AG10803 (cell line): ENCODE data around the gene HMBS.

ENCODE experiments used
- DNase-seq: peaks from one replicate; pipeline ENCODE4 v3.0.0; 2010; ENCODE audit warnings: low read depth
- H3K4me3 ChIP-seq: 2 replicates; pipeline ENCODE4 v1.5.1; 2011; ENCODE audit warnings: mild to moderate bottlenecking, low read length, control low read depth
- CTCF ChIP-seq: conservative IDR thresholded peaks from 2 replicates; pipeline ENCODE4 v1.5.1; 2011; ENCODE audit warnings: mild to moderate bottlenecking, low read length, control low read depth, inconsistent platforms

The HMBS gene

DNA sequence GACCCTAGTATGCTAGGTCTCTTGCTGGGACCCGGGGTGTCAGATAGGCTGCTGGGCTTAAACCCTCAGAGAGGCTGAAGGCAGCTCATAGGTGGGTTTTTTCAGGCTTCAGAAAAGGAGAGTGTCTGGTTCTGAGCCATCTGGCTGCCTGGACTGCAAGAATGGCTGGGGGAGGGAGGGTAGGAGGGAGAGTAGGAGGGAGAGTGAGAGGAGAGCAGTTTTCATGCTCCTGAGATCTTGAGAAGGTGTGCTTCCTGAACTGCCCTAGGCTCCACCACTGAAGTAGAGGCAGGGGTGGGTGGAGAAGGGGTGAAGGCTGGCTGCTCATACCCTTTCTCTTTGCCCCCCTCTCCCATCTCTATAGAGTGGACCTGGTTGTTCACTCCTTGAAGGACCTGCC is 4.6 kb downstream of the HMBS start:
- no peak for DNase-seq
- no peak overlapping the region for H3K4me3 ChIP-seq
- TF ChIP-seq CTCF: no peak

DNA sequence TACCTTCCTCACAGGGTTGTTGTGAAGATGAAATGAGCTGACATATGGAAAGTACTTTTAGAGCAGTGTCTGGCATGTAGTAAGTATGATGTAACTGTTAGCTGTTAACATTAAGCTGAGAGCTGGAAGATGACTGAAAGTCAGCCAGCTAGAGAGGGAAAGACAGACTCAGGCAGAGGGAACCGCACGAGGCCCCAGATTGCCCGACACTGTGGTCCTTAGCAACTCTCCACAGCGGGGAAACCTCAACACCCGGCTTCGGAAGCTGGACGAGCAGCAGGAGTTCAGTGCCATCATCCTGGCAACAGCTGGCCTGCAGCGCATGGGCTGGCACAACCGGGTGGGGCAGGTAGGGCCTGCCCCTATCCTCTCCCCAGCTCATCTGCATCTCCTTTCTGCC is 6.5 kb downstream of the HMBS start:
- no peak overlapping the region for H3K4me3 ChIP-seq
- peak; percentile 37 for DNase-seq
- TF ChIP-seq CTCF: no peak

DNA sequence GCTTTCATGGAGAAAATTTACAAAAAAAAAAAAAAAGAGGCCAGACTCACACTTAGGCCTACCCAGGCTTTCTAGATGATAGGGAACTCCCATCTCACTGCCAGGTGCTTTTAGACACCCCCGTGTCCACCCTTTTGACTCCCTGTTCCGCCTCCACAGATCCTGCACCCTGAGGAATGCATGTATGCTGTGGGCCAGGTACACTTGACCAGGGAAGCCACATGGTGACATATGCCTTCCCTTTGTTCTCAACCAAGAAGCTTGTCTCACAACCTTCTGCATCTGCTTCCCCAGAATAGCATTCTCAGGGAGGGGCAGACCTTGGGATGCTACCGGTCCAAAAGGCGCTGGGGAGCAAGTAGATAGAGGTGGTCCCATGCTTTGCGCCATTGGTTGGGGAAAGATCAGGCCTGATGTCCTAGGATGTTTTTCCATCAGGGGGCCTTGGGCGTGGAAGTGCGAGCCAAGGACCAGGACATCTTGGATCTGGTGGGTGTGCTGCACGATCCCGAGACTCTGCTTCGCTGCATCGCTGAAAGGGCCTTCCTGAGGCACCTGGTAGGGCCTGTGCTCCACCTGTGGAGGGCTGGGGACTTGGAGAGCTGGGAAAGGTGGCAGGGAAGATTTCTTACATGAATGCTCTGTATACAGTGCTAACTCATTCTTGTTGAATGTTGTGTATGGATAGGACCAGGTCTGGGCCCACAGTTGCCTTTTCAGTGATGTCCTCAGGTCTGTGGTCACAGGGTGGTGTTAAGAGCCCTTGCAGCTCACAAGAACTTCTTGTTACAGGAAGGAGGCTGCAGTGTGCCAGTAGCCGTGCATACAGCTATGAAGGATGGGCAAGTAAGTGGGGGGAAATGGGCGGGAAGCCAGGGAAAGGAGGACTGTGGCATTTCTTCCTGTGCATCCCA is 7.5 kb downstream of the HMBS start:
- peak overlapping the region; percentile 75 for H3K4me3 ChIP-seq
- TF ChIP-seq CTCF: no peak

GRCh38 chr11:119092880-119093842 is 8.5 kb downstream of the HMBS start:
- TF ChIP-seq CTCF: no peak
- peak overlapping the region; percentile 75 for H3K4me3 ChIP-seq
- DNase-seq: peak; percentile 15

More for the DNA sequence above, 7.5 kb downstream of the HMBS start:
- no peak for DNase-seq

DNA sequence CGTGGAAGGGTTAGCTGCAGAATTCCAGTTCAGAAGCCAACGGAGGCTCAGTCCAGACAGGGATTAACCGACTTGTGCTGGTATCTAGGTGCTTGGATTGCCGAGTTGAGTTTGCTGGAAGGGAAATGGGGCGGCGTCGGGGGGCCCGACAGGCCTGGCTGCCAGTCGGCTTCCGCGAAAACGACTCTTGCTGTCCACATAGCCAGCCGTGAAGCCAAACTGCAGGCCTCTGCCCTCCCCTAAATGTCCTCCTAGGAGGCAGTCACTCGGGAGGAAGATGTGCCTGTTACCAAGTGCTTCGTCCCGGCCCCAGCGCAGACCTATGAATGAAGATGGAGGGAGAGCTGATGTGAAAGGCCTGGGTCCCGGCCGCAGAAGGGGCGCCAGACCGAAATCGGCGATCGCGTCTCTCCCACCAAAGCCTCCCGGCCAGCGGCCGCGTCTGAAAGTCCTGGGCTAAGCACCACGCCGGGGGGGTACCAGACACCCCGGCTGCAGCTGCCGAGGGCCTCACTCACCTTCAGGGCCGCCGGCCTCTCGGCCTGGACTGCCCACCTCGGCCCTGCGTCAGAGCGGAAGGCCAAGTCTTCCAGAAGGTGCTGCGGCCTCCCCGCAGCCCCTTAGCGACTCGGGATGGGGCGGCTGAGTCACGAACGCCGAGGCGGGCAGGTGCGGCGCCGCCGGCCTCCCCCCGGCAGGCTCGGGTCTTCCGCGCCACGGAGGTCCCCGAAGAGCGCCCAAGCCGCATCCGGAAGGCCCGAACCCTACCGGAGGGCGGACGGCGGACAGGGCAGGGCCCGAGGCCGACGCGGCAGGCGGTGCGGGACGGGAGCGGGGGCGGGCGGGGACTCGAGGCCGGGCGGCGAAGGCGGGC is 9.5 kb downstream of the HMBS start:
- 0 out of 2 replicates have a peak, but pooled peaks have one; percentile 4 for TF ChIP-seq CTCF
- DNase-seq: peak; percentile 51
- H3K4me3 ChIP-seq: peak overlapping the region; percentile 75

DNA sequence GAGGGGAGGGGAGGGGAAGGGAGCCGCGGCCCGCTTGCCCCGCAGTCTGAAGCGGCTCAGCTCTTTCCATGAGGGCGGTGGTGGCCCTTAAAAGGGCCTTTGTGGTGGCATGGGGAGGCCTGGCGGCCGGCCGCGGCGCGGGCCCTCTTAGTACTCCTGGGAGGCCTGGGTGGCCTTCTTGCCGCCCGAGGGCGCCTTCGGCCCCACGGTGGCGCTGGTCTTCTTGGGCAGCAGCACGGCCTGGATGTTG is 10.1 kb downstream of the HMBS start:
- DNase-seq: peak; percentile 88
- TF ChIP-seq CTCF: peak; percentile 65
- H3K4me3 ChIP-seq: peak overlapping the region; percentile 75
